Measurements from ENCODE around the gene MPP2.

DNA sequence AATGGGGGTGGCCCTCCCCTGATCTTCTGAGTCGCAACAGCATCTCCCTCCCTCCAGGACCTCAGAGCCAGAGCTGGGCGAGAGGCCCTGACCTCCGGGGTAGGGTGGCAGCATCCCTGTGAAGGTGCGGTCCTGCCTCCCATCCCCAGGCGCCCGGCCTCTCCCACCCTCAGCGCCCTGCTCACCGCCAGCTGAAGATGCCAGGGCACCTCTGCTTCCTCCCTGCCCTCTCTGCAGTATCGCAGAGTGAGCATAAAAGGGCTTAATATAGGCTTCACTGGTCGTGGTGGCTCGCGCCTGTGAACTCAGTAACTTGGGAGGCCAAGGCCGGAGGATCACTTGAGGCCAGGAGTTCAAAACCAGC lies 10.7 kb upstream of the MPP2 start:
- TF ChIP-seq CTCF (IDR thresholded peaks at IDR 0.05) (no peak), POLR2A (IDR thresholded peaks at IDR 0.05) (no peak)
